Measurements from ENCODE around the gene ORC5. TPM values are rescaled to one million over a fixed set of nuclear protein-coding genes. Genes with fewer than 3 reads are reported as not detected.

The ORC5 gene
- total and polyA plus RNA-seq, 2 experiments from 2014 or later = 23.3 to 24.9 TPM

DNA sequence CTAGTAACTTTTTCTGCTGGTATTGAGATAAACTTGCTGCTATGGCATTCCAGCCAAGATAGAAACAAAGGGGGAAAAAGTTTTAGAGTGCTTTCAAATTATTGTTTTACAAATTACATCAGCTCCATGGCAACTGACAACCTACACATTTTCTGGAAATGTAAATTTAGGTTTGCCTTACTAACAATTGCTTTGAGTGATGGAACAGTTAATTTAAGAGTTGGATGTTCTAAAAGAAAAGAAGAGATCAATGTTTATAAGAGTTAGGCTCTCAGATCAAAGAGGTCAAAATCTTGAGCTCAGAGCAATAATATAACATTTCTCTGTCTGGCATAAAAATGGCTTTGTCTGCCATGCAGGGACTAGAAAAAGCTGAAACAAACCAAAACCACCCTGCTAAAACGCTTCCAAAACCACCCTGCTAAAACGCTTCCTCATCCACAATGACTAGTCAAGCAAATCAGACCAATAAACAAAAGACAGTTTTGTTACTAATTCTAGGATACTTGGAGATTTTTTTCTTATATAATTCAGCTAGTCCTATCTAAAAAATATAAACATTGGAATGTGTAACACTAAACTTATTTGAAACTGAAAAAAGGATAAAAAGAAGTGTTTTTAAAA lies 32.3 kb downstream of the ORC5 start:
- Histone ChIP-seq H3K9me3 (ENCODE audit: low read depth) (no peaks in the 10 kb centered on the region), H3K4me2 (ENCODE audit: unreplicated experiment) (no peak overlapping the region), H3K4me3 (no peak overlapping the region), H3K27me3 (replicated peaks; ENCODE audit: insufficient read depth) (no peaks in the 10 kb centered on the region), H3F3A (ENCODE audit: insufficient read depth) (no peaks in the 10 kb centered on the region), H3K9me2 (ENCODE audit: insufficient read depth) (no peaks in the 10 kb centered on the region), H3K4me1 (ENCODE audit: insufficient read depth) (no peaks in the 10 kb centered on the region), H2AFZ (no peak overlapping the region), H3K79me2 (ENCODE audit: insufficient read depth) (no peaks in the 10 kb centered on the region), H3K36me3 (ENCODE audit: low read depth) (peaks cover 22% of the 10 kb centered on the region), H4K20me1 (ENCODE audit: insufficient read depth) (no peaks in the 10 kb centered on the region), H3K9ac (no peak overlapping the region), H3K27ac (no peak overlapping the region)
- DNase-seq = no peak
- 71 to 83% methylated on average over 2 of the region's 2 CpGs for WGBS, 2 experiments (ENCODE audit: low coverage in 1 of 2, low lambda C conversion rate in 2 of 2, missing lambda C conversion rate in 2 of 2)
- TF ChIP-seq EZH2phosphoT487 (IDR thresholded peaks at IDR 0.05; ENCODE audit: insufficient read depth, low read depth) (no peak), EZH2 (IDR thresholded peaks at IDR 0.05; ENCODE audit: insufficient read depth, poor library complexity, severe bottlenecking) (no peak)
- in situ Hi-C loops (cut with MboI) = no loop called here

DNA sequence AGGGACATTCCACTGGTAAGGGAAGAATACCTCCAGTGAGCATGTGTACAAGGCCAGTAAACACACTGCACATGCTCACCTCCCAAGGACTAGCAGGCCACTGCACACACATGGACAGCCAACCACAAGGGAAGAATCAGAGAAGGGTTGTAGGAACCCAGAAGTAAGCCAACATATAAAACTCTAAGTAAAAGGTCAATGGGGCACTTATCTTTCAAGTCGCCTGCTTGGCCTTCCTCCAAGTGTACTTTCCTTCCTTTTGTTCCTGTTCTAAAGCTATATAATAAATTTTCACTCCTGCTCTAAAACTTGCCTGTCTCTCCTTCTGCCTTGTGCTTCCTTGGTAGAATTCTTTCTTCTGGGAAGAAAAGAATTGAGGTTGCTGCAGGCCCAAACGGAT lies 33.0 kb downstream of the ORC5 start:
- H3K9me3 ChIP-seq (ENCODE audit: low read depth) = no peaks in the 10 kb centered on the region
- no peaks in the 10 kb centered on the region for H3F3A ChIP-seq (ENCODE audit: insufficient read depth)
- WGBS, 2 experiments (ENCODE audit: low coverage in 1 of 2, low lambda C conversion rate in 2 of 2, missing lambda C conversion rate in 2 of 2) = 99 to 100% methylated on average over 2 of the region's 2 CpGs
- no peak overlapping the region for H3K27ac ChIP-seq
- H3K4me3 ChIP-seq = no peak overlapping the region
- TF ChIP-seq EZH2 (IDR thresholded peaks at IDR 0.05; ENCODE audit: insufficient read depth, poor library complexity, severe bottlenecking) = no peak
- TF ChIP-seq EZH2phosphoT487 (IDR thresholded peaks at IDR 0.05; ENCODE audit: insufficient read depth, low read depth) = no peak
- no peak overlapping the region for H2AFZ ChIP-seq
- in situ Hi-C loops (cut with MboI) = no loop called here
- H4K20me1 ChIP-seq (ENCODE audit: insufficient read depth) = no peaks in the 10 kb centered on the region
- H3K36me3 ChIP-seq (ENCODE audit: low read depth) = peaks cover 16% of the 10 kb centered on the region
- DNase-seq = no peak
- H3K9me2 ChIP-seq (ENCODE audit: insufficient read depth) = no peaks in the 10 kb centered on the region
- no peak overlapping the region for H3K9ac ChIP-seq
- H3K4me2 ChIP-seq (ENCODE audit: unreplicated experiment) = no peak overlapping the region
- no peaks in the 10 kb centered on the region for H3K79me2 ChIP-seq (ENCODE audit: insufficient read depth)
- H3K27me3 ChIP-seq (replicated peaks; ENCODE audit: insufficient read depth) = no peaks in the 10 kb centered on the region
- no peaks in the 10 kb centered on the region for H3K4me1 ChIP-seq (ENCODE audit: insufficient read depth)

- 57 to 59% methylated on average over 6 of the region's 6 CpGs for WGBS, 2 experiments (ENCODE audit: low coverage in 1 of 2, low lambda C conversion rate in 2 of 2, missing lambda C conversion rate in 2 of 2)
- peaks cover 27% of the 10 kb centered on the region for H3K36me3 ChIP-seq (ENCODE audit: low read depth)
Observed at GRCh38 chr7:104162081-104162480, 45.7 kb downstream of the ORC5 start.

DNA sequence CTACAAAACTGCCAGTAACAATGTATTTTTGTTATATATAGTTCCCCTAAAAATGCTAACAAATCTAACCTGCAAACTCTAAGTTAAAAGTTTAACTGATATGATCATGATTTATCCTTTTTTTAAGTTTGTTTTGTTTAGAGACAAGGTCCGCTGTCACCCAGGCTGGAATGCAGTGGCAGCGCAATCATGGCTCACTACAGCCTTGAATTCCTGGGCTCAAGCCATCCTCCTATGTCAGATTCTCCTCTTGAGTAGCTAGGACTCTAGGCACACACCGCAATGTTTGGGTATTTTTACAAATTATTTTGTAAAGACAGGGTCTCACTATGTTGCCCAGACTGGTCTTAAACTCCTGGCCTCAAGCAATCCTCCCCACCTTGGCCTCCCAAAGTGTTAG lies 46.6 kb downstream of the ORC5 start:
- no peak for DNase-seq
- Histone ChIP-seq H3K4me2 (ENCODE audit: unreplicated experiment) (no peak overlapping the region), H3K4me1 (ENCODE audit: insufficient read depth) (no peaks in the 10 kb centered on the region), H3F3A (ENCODE audit: insufficient read depth) (peaks cover 4% of the 10 kb centered on the region), H3K36me3 (ENCODE audit: low read depth) (peaks cover 25% of the 10 kb centered on the region), H3K27ac (no peak overlapping the region), H3K4me3 (no peak overlapping the region), H4K20me1 (ENCODE audit: insufficient read depth) (peaks cover 3% of the 10 kb centered on the region; the same call in 1 of the 2 replicates), H2AFZ (no peak overlapping the region), H3K9ac (no peak overlapping the region), H3K9me3 (ENCODE audit: low read depth) (no peaks in the 10 kb centered on the region), H3K9me2 (ENCODE audit: insufficient read depth) (no peaks in the 10 kb centered on the region), H3K79me2 (ENCODE audit: insufficient read depth) (no peaks in the 10 kb centered on the region), H3K27me3 (replicated peaks; ENCODE audit: insufficient read depth) (no peaks in the 10 kb centered on the region)
- in situ Hi-C loops (cut with MboI) = loop anchor here (10.0 kb wide), 1 partner anchor 586 kb away; no protein-coding TSS in a partner anchor
- no peak for TF ChIP-seq EZH2 (IDR thresholded peaks at IDR 0.05; ENCODE audit: insufficient read depth, poor library complexity, severe bottlenecking)
- TF ChIP-seq EZH2phosphoT487 (IDR thresholded peaks at IDR 0.05; ENCODE audit: insufficient read depth, low read depth) = no peak
- whole genome bisulfite sequencing, 2 experiments (ENCODE audit: low coverage in 1 of 2, low lambda C conversion rate in 2 of 2, missing lambda C conversion rate in 2 of 2) = 98 to 99% methylated on average over 3 of the region's 3 CpGs

More at GRCh38 chr7:104162081-104162480, 45.7 kb downstream of the ORC5 start:
- H3K27me3 ChIP-seq (replicated peaks; ENCODE audit: insufficient read depth) = no peaks in the 10 kb centered on the region
- no peak overlapping the region for H2AFZ ChIP-seq
- H3K9ac ChIP-seq = no peak overlapping the region
- peaks cover 3% of the 10 kb centered on the region; the same call in 1 of the 2 replicates for H4K20me1 ChIP-seq (ENCODE audit: insufficient read depth)
- H3K9me3 ChIP-seq (ENCODE audit: low read depth) = no peaks in the 10 kb centered on the region
- no peak for DNase-seq
- no peak overlapping the region for H3K4me3 ChIP-seq
- no peaks in the 10 kb centered on the region for H3K79me2 ChIP-seq (ENCODE audit: insufficient read depth)
- H3K27ac ChIP-seq = no peak overlapping the region
- in situ Hi-C loops (cut with MboI) = loop anchor here (10.0 kb wide), 1 partner anchor 587 kb away; no protein-coding TSS in a partner anchor
- peaks cover 4% of the 10 kb centered on the region for H3F3A ChIP-seq (ENCODE audit: insufficient read depth)
- H3K4me2 ChIP-seq (ENCODE audit: unreplicated experiment) = no peak overlapping the region
- H3K4me1 ChIP-seq (ENCODE audit: insufficient read depth) = no peaks in the 10 kb centered on the region
- TF ChIP-seq EZH2phosphoT487 (IDR thresholded peaks at IDR 0.05; ENCODE audit: insufficient read depth, low read depth) = no peak
- TF ChIP-seq EZH2 (IDR thresholded peaks at IDR 0.05; ENCODE audit: insufficient read depth, poor library complexity, severe bottlenecking) = no peak
- H3K9me2 ChIP-seq (ENCODE audit: insufficient read depth) = no peaks in the 10 kb centered on the region

Data from GM23248 (cell line).